GM18861 (cell line): ENCODE results near the gene TMEM248.
"Not testable (repeated sequence)": the region's sequence is repeated elsewhere in the genome, so short reads cannot be mapped to it uniquely, and the experiment has no call there.

Experiments used
- ATAC-seq: cut with Tn5 transposase; IDR thresholded peaks from one replicate; pipeline ENCODE4 v1.9.1; 2021; ENCODE audit not compliant: unreplicated experiment

TMEM248 gene

GRCh38 chr7:66907731-66908130 lies 13.3 kb upstream of the TMEM248 start:
- no peak for ATAC-seq

GRCh38 chr7:66908598-66908997 lies 12.4 kb upstream of the TMEM248 start:
- not testable (repeated sequence) for ATAC-seq

GRCh38 chr7:66910789-66911188 lies 10.2 kb upstream of the TMEM248 start:
- no peak for ATAC-seq

GRCh38 chr7:66911191-66911590 lies 9.8 kb upstream of the TMEM248 start:
- not testable (repeated sequence) for ATAC-seq

- ATAC-seq: no peak
These were observed 8.8 kb upstream of the TMEM248 start for GRCh38 chr7:66912195-66912594.

- no peak for ATAC-seq
These were observed 7.6 kb upstream of the TMEM248 start for GRCh38 chr7:66913118-66914037.

- not testable (repeated sequence) for ATAC-seq
These were observed 3.1 kb upstream of the TMEM248 start for GRCh38 chr7:66917904-66918303.

- ATAC-seq: no peak
These were observed 1.7 kb upstream of the TMEM248 start for GRCh38 chr7:66919304-66919703.

GRCh38 chr7:66919704-66920103 lies 1.3 kb upstream of the TMEM248 start:
- ATAC-seq: no peak

GRCh38 chr7:66920256-66920655 lies 769 bp upstream of the TMEM248 start:
- ATAC-seq: no peak

GRCh38 chr7:66921396-66921917 lies 432 bp downstream of the TMEM248 start:
- ATAC-seq: no peak

GRCh38 chr7:66921918-66922486 lies 977 bp downstream of the TMEM248 start:
- no peak for ATAC-seq

GRCh38 chr7:66925255-66925654 lies 4.2 kb downstream of the TMEM248 start:
- ATAC-seq: no peak

- no peak for ATAC-seq
These were observed 6.4 kb downstream of the TMEM248 start for GRCh38 chr7:66927348-66927948.

- no peak for ATAC-seq
These were observed 7.4 kb downstream of the TMEM248 start for GRCh38 chr7:66928388-66928787.

GRCh38 chr7:66929165-66929564 lies 8.1 kb downstream of the TMEM248 start:
- ATAC-seq: no peak

GRCh38 chr7:66929935-66930334 lies 8.9 kb downstream of the TMEM248 start:
- no peak for ATAC-seq

- no peak for ATAC-seq
These were observed 9.3 kb downstream of the TMEM248 start for GRCh38 chr7:66930341-66930740.

GRCh38 chr7:66933469-66933868 lies 12.4 kb downstream of the TMEM248 start:
- no peak for ATAC-seq

GRCh38 chr7:66937940-66938339 lies 16.9 kb downstream of the TMEM248 start:
- no peak for ATAC-seq

GRCh38 chr7:66939325-66939724 lies 18.3 kb downstream of the TMEM248 start:
- no peak for ATAC-seq

GRCh38 chr7:66946545-66946944 lies 25.5 kb downstream of the TMEM248 start:
- ATAC-seq: no peak
